HG03045 (cell line): ENCODE results near the gene CLGN.

ENCODE experiments used
- ATAC-seq: cut with Tn5 transposase; IDR thresholded peaks from one replicate; pipeline ENCODE4 v1.9.1; 2021; ENCODE audit warnings: mild to moderate bottlenecking, moderate library complexity; ENCODE audit not compliant: unreplicated experiment

The CLGN gene

DNA sequence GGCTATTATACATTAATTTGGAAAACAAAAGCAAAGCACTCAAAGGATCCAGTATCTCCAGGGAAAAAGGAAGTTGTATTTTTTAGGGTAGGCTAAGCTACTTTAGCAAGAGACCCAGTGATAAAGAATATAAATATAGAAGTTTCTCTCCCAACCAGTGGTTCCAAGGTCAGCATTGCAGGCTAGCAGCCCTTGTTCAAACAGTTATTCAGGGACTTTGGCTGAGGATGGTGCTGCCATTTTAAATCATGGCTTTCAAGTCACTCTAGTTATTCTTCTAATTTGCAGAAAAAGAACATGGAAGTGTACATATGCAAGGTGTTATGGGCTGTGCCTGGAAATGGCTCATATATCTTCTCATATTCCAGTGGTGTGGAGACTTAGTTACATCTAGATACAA lies 44.7 kb downstream of the CLGN start:
- no peak for ATAC-seq

- no peak for ATAC-seq
These were observed 53.3 kb downstream of the CLGN start for GRCh38 chr4:140374130-140374477.

GRCh38 chr4:140373328-140374129 lies 53.9 kb downstream of the CLGN start, which contains the start of gene SCOC:
Gene SCOC (plus strand): TSS chr4:140373646. CDS start chr4:140379171, 5,525 bp downstream.
- peak; percentile 97 for ATAC-seq

- ATAC-seq: peak; percentile 50
These were observed 54.6 kb downstream of the CLGN start for GRCh38 chr4:140372751-140373327.

DNA sequence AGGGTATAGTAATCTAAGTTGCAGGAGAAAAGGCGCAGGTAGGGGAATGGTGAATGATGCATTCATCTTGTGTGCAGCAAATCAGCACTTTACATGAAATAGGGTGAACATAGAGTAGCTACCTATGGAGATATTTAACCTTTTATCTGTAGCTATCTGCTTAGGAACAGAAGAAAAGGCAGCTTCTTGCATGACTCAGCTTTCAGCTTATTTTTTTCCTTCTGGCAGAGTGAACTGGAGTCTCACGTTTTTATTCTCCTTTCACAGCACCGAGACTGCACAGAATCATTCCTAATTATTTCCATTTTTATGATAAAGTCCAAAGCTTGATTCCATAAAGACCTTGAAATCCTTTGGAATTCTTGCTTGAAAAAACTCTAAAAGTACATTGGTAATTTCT lies 58.8 kb downstream of the CLGN start:
- ATAC-seq: no peak

GRCh38 chr4:140367738-140368137 lies 59.7 kb downstream of the CLGN start:
- ATAC-seq: no peak

- no peak for ATAC-seq
These were observed 63.9 kb downstream of the CLGN start for GRCh38 chr4:140363558-140363957.

DNA sequence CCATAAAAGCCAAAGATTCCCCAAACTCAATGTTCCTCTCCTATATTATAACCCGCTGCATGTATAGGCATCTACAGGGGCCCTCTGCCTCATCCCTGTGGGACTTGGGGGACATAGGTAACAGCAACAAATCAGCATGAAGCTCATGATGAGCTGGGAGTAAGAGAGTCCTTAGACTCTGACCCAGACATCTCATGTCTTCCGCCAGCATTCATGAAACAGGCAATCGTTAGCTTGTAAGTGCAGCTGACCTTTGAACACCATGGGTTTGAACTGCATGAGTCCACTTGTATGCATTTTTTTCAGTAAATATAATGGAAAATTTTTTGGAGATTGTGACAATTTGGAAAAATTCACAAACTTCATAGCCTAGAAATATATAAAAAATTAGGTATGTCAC lies 64.4 kb downstream of the CLGN start:
- ATAC-seq: no peak

GRCh38 chr4:140361099-140361498 lies 66.3 kb downstream of the CLGN start:
- no peak for ATAC-seq

DNA sequence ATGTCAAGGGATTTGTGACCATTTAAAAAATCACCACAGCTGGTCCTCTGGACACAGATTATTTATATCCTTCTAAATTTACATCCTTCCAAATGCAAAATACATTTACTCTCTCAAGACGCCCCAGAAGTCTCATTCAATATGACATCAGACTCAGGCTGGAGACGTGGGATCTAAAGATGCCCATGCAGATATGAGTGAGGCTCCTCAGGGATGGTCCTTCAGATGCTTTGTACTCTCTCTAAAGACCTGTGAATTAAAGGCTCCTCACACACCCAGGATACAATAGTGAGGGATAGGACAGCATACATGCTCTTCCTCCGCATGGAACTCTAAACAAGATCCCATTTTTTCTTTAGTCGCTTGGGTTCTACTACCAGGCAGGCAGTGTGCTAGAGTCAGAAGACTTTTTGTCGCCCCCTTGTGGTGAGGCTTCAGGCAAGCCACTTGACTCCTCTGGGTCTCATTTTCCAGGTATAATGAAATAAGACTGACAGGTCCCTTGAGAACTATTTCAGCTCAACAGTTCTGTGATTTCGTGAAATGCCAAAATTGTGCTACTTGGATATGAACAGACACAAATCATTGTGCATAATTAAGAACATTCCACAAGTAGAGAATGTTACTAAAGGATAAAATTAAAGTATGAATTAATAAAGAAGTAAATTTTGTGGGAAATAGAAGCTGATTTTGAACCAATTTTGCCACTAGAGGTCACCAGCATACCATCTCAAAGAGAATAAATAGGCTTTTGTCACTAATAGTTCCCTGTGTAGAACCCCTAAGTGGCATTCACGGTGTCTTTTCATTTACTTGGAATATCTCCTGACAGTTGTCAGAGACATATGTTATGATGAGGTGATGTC lies 67.7 kb downstream of the CLGN start:
- ATAC-seq: peak; percentile 92

DNA sequence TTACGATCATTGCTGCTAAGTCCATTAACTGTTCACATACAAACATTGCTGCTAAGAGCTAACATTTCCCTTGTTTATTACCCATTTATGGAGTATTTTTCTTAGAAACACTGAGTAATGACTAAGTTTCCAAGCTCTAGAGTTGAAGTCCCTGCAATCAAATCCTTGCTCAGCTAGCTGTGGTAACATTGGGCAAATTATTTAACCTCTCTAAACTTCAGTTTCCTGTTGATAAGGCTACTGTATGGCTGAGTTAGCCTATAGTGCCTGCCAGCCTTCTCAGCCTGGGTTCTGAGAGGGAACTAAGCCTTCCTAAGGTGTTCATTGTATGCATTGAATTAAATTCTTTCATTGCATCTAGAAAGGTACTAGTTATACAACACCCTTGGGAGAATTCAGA lies 69.2 kb downstream of the CLGN start:
- no peak for ATAC-seq

DNA sequence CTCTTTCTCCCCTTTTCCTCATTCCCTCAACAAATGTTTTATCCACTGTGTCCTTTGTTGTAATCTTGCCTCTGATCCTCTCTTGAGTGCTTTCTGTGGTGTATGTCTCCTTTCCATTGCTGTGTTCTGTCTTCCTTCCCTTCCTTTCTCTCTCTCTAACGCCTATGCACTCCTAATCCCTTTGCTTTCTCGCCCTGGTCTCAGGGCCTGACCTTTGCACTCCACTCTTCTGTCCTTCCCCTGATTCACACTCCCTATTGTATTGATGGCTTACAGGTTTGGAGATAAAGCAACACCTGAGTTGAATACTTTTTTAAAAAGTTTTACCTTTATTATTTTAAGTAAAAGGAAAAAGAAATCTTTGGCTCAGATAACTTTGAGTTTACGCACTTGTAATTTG lies 69.6 kb downstream of the CLGN start:
- ATAC-seq: no peak

DNA sequence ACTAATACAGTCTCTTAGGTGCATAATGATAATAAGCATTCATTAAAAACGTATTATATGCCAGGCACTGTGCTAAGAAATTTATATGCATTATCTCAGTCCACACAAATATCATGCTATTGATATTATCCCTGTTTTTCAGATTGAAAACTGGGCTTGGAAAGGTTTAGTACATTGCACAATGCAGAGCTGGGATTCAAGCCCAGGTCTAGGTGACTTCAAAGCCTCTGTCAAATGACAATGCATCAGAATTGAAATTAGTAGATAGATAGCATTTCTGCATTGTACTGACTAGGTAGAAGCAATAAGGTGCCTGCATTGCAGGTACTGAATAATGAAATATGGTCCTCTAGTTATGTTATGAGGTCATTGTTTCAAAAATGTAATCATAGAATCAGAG lies 72.2 kb downstream of the CLGN start:
- ATAC-seq: no peak

- ATAC-seq: no peak
These were observed 73.7 kb downstream of the CLGN start for GRCh38 chr4:140353786-140354185.

DNA sequence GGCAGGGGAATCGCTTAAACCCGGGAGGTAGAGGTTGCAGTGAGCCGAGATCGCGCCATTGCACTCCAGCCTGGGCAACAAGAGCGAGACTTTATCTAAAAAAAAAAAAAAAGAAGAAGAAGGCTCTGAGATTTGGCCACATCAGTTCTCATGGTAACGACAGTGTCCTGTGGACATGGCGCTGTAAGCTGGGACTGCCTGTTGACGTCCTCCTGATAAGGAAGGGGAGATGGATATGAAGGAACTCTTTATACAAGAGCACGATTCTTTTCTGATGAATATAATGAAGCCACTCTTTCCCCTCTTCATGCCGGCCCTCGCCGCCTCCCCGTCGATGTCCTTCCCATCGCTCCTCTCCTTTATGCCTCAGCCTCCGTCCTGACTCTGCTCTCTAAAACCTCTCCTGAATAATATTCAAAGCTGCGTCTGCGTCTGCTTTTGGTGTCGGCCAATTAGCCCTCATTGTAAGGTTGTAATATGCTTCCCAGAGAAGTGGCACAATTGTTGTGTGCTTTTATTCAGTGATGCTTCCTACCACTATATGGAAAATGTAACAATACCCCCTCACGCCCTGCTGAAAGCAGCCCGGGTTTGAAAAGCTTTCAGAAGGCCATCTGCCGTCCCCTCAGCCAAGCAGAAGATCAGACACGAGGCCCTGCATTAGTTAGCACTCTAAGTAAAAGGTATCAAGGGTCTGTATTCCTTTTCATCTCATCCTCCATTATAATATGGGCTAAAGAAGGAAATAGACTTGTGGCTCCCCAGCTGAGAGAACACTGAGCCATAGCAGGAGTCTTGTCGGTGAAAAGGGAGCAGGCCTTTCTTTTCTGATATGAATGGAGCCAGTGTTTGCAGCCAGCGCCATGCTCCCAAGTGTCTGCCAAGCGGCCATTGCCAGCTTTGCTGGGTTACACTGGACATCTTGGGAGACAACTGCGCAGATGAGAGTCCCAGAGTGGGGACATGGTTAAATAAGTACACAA lies 76.1 kb downstream of the CLGN start:
- no peak for ATAC-seq

DNA sequence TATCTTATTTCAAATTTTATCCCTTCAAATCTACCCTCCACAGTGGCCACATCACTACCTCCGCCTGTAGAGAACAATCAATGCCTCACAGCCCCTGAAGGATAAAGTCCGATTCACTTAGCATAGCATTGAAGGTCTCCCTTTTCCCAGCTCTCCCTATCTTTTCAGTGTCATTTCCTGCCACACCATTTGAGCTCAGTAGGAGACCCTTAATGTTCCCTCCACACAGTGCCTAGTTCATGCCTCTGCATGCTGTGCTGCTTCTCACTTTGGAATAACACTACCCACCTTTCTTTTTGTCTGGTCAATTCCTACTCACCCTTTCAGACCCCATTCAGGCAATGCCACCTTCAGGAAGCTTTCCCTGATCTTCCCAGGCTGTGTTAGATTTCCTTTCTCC lies 77.6 kb downstream of the CLGN start:
- ATAC-seq: no peak

- ATAC-seq: no peak
These were observed 81.3 kb downstream of the CLGN start for GRCh38 chr4:140346136-140346535.

DNA sequence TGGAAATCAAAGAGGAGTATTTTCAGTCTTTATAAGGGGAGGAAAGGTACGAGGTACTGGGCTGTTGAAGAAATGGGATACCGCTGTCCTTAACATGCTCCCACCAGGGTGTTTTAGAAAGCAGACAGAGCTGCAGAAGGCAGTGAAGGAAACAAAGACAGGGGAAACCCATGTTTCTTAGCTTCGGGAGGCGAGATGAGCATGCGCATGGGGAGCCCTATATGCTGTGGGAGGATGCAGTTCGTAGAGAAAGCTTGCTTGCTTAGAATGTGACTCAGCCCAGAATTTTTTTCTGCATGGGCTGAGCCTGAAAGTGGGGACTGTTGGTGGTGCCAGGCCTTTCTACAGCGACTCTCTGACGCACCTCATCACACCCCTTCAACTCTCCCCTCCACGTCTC lies 82.8 kb downstream of the CLGN start:
- no peak for ATAC-seq

DNA sequence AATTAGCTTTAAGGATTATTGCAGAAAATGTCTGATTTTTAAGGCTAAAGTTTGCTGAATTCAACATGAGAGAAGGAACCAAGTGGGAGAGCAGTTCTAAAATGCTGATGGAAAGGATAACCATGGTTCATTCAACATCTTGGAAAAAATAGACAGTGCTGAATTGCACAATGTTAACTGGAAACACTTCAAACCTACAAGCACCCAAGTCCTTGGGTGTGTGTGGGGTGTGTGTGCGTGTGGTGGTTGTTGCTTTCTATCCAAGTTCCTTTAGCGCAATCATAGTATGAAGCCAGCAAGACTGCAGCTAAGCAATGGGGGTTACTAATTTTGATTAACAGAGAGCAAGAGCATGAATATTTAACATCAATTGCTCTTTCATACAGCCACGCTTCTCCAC lies 83.3 kb downstream of the CLGN start:
- ATAC-seq: no peak

- ATAC-seq: no peak
These were observed 84.1 kb downstream of the CLGN start for GRCh38 chr4:140343303-140343702.

GRCh38 chr4:140342620-140343019 lies 84.8 kb downstream of the CLGN start:
- ATAC-seq: no peak
